ENCODE measurements around the gene KNTC1. TPM values are rescaled to one million over a fixed set of nuclear protein-coding genes. Genes with fewer than 3 reads are reported as not detected.

The KNTC1 gene
- total RNA-seq, 4 donors from 2014 or later: 7.4 to 61.5 (median 13.9) TPM

- H3K9me3 ChIP-seq: no peaks in the 10 kb centered on the region
- TF ChIP-seq POLR2A (IDR thresholded peaks at IDR 0.05) (no peak), CTCF (IDR thresholded peaks at IDR 0.05) (no peak)
- no peak overlapping the region for H3K4me3 ChIP-seq
- no peaks in the 10 kb centered on the region for H3K27me3 ChIP-seq
- no peak for DNase-seq
- H3K36me3 ChIP-seq: no peaks in the 10 kb centered on the region
- H3K27ac ChIP-seq: no peak overlapping the region
- intact Hi-C loops (cut with DNase I; ENCODE audit: low total_unique reads): no loop called here
- peaks cover 8 to 10% of the 10 kb centered on the region in 2 donors for H3K4me1 ChIP-seq
Observed at GRCh38 chr12:122519418-122519817, 7.6 kb upstream of the KNTC1 start.

GRCh38 chr12:122520676-122521075 lies 6.4 kb upstream of the KNTC1 start:
- no peak for DNase-seq
- Histone ChIP-seq H3K36me3 (no peaks in the 10 kb centered on the region), H3K4me1 (peaks cover 8 to 15% of the 10 kb centered on the region in 2 donors), H3K27me3 (no peaks in the 10 kb centered on the region), H3K27ac (no peak overlapping the region), H3K9me3 (no peaks in the 10 kb centered on the region), H3K4me3 (no peak overlapping the region)
- TF ChIP-seq POLR2A (IDR thresholded peaks at IDR 0.05): no peak
- no peak for TF ChIP-seq CTCF (IDR thresholded peaks at IDR 0.05)
- intact Hi-C loops (cut with DNase I; ENCODE audit: low total_unique reads): no loop called here

- Histone ChIP-seq H3K4me3 (no peak overlapping the region), H3K36me3 (no peaks in the 10 kb centered on the region), H3K9me3 (no peaks in the 10 kb centered on the region), H3K27me3 (no peaks in the 10 kb centered on the region), H3K4me1 (peaks cover 8 to 22% of the 10 kb centered on the region in 2 donors), H3K27ac (peak overlapping the region in 1 of 2 donors; percentile 79)
- TF ChIP-seq POLR2A (IDR thresholded peaks at IDR 0.05) (no peak), CTCF (IDR thresholded peaks at IDR 0.05) (no peak)
- DNase-seq: no peak
- intact Hi-C loops (cut with DNase I; ENCODE audit: low total_unique reads): no loop called here
Observed at GRCh38 chr12:122523280-122523679, 3.8 kb upstream of the KNTC1 start.

GRCh38 chr12:122523846-122524718 lies 3.0 kb upstream of the KNTC1 start:
- intact Hi-C loops (cut with DNase I; ENCODE audit: low total_unique reads): no loop called here
- peak overlapping the region; percentile 35 to 83 for H3K4me3 ChIP-seq

More at GRCh38 chr12:122523846-122524718, 3.0 kb upstream of the KNTC1 start:
- no peak for TF ChIP-seq CTCF (IDR thresholded peaks at IDR 0.05)
- TF ChIP-seq POLR2A (IDR thresholded peaks at IDR 0.05): no peak
- Histone ChIP-seq H3K27me3 (no peaks in the 10 kb centered on the region), H3K4me1 (peaks cover 8 to 22% of the 10 kb centered on the region in 2 donors), H3K36me3 (no peaks in the 10 kb centered on the region), H3K9me3 (no peaks in the 10 kb centered on the region), H3K27ac (peak overlapping the region in 1 of 2 donors; percentile 79)
- no peak for DNase-seq

All from uterus (tissue), 4 donors.